HG03457 (cell line): ENCODE results near the gene DCBLD2.
"Not testable (repeated sequence)": the region's sequence is repeated elsewhere in the genome, so short reads cannot be mapped to it uniquely, and the experiment has no call there.

ENCODE experiments used
- ATAC-seq: cut with Tn5 transposase; IDR thresholded peaks from one replicate; pipeline ENCODE4 v1.9.1; 2021; ENCODE audit warnings: moderate number of reproducible peaks; ENCODE audit not compliant: unreplicated experiment

Gene DCBLD2

DNA sequence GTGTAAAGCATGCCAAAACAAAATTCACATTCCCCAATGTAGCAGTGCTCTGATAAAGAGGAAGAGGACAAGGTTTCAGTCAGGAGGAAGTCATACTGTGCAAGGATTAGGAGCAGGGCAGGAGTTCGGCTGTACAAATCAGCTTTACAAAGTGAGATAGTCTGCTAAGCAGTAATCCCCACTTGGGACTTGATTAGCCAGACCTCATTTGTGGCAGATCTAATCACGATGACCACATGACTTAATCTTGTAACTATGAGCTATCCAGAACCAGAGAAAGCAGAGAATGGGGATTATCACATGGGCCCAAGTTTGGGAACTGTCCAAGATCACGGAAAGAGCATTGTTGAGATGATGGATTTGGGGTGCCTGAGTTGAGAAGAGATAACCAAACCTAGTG, 7.8 kb downstream of the DCBLD2 start:
- no peak for ATAC-seq

DNA sequence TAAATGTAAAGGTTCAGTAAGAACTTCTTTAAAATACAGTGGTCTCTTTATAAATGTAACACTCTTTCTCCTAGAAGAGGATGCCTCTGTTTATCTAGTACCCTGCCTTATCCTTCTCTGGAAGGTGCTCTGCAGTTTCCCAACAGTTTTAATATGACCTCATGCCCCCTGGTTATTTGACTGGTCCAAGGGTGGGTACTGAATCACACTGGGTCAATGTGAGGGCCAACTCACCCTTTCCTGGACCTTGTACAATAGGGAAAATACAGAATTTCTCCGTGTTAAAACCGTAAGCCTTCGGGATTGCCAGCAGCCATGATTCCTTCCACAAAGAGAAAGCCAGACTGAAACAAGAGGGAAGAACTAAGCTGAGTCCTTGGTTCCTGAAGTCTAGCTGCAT, 9.2 kb downstream of the DCBLD2 start:
- ATAC-seq, result no peak

DNA sequence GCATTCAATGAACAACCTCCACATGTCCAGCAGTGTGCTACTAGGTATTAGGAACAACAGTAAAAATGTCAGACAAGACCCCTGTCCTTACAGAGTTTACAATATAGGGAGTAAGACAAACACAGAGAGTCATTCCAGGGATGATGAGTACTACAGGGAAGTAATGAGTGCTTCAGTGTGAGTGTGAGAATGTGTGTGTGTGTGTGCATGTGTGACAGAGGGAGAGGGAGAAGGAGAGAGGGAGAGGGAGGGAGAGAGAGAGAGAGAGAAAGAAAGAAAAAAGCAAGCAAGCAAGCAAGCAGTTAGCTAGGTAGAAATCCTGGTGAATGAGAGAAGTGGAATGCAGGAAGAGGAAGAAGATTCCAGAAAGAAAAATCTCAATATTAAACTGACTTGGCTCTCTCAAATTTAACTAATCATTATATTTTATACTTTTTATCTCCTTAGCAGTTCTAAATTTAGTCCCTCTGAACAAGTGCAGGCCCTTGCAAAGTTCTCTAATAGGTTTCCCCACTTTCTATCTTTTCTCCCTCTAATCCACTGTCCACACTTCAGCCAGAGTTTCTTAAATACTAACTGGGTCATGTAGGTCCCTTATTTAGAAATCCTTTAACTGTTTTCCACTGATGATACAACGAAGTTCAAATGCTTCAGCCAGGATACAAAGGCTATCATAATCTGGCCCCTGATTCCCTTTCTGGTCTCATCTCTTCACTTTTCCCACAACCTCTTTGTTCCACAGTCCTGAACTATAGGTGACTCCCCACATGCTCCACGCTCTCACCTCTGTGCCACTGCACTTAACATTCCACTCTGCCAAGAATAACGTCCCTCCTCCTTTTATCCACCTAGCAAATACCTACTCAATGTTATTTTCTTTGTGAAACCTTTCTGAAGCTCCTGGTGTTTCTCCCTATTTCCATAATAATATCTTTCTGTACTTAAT, 10.3 kb downstream of the DCBLD2 start:
- no peak for ATAC-seq

DNA sequence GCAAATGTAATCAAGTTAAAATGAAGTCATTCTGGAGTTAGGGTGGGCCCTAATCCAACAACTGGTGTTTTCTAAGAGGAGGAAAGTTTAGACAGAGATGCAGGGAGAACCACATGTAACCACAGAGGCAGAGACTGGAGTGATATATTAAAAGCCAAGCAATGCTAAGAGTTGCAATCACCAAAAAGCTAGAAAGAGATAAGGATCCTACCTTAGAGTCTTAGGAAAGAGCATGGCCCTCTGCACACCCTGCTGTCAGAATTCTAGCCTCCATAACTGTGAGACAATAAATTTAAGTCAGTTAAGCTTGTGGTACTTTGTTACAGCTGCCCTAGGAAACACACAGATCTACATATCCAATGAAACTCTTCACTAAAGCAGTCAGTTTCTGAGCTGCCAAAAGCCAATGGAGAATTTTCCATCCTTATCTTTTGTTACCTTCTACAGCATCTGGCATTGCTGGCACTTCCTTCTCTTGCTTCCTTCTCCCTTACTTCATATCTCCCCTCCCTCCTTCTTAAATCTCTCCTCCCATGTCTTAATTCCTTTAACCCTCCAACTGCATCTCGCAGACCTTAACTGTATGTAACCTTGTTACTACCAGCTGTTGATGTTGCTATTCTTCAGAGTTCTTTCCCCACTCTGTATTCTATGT, 11.2 kb downstream of the DCBLD2 start:
- ATAC-seq, result no peak

DNA sequence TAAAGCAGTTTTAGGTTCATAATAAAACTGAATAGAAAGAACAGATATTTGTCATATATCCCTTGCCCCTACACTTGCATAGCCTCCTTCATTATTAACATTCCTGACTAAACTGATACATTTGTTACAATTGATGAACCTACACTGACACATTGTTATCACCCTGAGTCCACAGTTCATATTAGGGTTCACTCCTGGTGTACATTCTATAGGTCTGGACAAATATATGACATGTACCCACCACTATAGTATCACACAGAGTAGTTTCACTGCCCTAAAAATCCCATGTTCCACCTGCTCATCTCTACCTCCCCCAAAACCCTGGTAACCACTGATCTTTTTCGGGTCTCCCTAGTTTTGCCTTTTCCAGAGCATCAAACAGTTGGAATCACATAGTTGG, 13.8 kb downstream of the DCBLD2 start:
- no peak for ATAC-seq

DNA sequence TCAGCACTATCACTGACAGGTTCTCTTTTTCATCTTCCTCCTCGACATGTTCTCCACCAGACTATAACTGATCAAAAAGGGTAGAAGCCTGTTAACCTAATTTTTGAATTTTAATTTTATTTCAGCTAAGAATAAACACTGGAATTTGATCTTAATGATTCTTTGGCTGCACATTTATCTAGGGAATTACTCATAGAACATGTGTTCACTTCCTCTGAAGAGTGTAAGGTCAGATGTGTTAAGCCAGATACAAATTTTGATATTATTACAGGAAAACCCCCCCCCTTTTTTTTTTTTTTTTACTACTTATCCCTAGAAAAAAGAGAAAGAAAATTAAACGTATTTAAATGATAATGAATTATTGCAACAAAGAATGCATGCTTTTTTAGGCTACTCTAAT, 15.0 kb downstream of the DCBLD2 start:
- ATAC-seq, result no peak

DNA sequence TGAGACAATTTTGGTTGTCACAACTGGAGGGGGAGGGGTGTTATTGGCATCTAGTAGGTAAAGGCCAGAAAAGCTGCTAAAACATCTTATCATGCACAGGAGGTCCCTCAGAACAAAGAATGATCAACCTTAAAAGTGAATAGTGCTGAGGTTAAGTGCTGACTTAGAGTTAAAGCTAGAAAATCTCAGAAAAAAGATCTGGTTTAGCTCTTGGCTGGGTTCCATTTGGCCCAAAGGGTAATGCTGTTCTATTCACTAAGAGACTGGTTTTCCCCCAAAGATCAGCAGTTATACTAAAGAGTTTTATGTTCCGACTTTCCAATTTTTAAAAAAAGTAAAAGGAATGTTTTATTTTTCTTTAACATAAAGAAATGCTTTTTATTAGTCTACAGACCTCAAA, 15.6 kb downstream of the DCBLD2 start:
- ATAC-seq, result no peak

DNA sequence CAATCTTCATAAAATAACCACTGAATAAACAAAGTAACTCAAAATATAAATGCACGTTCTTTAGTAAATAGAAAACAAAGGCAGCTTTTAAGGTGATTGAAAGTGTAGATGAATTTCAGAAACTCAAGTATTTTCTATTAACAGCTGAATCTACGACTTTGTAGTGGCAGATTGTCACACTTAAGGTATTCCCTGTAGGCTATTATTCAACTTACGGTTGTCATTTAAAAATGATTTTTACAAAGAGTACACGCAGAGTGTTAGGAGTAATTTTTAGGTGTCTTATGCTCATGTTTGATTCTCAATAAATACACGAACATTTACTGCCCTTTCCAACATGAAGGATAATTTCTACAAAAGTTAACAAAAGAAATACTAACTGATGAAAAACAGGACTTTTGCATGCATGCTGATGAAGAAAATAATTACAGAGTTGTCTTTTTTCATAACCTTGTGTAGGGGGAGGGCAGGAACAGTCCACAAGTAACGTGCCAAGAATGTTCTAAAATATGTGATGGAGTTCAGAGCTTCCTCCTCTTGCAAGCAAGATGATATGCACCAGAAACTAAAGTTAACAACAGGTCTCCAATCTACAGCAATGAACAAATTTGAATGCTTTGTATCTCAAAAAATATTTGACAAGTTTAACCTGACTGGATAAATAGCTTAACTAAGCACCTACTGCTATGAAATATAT, 16.7 kb downstream of the DCBLD2 start:
- no peak for ATAC-seq

DNA sequence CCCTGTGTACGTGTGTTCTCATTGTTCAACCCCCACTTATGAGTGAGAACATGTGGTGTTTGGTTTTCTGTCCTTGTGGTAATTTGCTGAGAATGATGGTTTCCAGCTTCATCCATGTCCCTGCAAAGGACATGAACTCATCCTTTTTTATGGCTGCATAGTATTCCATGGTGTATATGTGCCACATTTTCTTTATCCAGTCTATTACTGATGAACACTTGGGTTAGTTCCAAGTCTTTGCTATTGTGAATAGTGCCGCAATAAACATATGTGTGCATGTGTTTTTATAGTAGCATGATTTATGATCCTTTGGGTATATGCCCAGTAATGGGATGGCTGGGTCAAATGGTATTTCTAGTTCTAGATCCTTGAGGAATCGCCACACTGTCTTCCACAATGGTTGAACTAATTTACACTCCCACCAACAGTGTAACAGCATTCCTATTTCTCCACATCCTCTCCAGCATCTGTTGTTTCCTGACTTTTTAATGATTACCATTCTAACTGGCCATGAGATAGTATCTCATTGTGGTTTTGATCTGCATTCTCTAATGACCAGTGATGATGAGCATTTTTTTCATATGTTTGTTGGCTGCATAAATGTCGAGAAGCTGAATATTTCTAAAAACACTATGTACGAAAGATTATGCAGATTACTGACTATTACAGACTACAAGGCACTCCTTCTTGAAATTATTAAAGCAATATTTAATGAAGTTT, 18.7 kb downstream of the DCBLD2 start:
- not testable (repeated sequence) for ATAC-seq

DNA sequence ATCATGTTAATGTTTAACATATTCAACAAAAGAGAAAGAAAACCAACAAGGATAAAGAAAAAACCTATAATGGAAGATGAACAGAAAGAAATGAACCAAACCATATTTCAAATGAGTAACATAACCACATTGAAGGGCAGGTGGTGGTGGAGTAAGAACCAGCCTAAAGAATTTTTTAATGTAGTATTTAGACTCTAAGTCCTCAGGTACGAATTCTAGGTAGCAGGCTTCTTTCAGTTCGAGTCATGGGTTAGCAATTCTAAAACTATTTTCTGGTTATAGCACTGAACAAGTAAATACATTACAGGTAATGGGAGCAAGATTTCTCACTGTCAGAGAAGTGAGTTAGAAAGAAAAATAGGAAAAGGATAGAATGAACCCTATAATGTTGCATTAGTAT, 24.4 kb downstream of the DCBLD2 start:
- ATAC-seq, result no peak

DNA sequence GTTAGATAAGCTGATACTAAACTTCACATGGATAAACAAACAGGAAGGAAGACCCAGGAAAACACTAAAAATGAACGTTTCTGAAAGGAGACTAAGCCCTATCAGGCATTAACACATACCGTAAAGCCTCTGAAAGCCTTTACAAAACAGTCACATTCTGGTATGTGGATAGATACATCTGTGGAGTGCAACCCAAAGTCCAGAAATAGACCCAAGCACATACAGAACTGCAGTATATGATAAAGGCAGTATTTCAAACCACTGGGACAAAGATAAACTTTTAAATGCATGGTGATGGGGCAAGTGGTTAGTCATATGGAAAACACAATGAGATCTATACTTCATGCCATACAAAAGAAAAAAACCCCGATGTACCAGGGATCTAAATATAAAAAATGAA, 26.0 kb downstream of the DCBLD2 start:
- no peak for ATAC-seq

DNA sequence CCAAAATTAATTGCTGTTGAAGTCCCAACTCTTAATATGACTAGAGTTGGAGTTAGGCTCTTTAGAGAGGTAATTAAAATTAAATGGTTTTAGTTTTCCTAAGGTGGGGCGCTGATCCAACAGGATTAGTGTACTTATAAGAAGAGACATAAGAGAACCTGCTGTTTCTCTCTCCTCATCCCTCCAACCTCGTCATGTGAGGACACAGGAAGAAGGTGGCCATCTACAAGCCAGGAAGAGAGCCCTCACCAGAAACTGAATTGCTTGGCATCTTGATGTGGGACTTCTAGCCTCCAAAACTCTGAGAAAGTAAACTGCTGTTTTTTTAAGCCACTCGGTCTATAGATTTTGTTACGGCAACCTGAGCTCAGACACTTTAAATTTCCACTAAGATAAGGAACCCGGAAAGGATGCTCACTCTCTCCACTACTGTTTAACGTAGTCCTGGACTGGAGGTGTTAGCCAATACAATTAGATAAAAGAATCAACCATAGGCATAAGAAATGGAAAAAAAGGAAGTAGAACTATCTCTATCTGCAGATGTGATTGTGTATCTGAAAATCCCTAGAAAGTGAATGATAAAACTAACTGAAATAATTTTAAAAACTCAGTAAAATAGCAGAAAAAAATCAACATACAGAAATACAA, 26.8 kb downstream of the DCBLD2 start:
- no peak for ATAC-seq

DNA sequence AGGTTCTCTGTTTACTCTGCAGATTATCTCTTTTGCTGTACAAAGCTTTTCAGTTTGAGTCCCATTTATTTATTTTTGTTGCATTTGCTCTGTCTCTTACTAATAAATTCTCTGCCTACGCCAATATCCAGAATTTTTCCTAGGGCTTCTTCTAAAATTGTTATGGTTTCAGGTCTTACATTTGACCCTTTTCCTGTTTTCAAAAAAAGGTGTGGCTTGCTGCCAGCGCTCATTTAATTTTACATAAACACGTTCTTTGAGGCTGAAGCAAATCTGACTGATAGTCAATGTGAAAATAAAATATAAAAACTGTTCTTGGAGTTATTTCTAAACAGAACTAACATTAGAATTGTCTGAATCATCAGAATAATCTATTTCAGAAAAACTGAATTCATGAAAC, 32.1 kb downstream of the DCBLD2 start:
- ATAC-seq, result no peak

DNA sequence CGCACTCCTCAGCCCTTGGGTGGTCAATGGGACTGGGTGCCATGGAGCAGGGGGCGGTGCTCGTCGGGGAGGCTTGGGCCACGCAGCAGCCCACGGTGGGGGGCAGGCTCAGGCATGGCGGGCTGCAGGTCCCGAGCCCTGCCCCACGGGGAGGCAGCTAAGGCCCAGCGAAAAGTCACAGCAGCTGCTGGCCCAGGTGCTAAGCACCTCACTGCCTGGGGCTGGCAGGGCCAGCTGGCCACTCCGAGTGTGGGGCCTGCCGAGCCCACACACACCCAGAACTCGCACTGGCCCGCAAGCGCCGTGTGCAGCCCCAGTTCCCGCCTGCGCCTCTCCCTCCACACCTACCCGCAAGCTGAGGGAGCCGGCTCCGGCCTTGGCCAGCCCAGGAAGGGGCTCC, 43.5 kb downstream of the DCBLD2 start:
- ATAC-seq, result not testable (repeated sequence)

DNA sequence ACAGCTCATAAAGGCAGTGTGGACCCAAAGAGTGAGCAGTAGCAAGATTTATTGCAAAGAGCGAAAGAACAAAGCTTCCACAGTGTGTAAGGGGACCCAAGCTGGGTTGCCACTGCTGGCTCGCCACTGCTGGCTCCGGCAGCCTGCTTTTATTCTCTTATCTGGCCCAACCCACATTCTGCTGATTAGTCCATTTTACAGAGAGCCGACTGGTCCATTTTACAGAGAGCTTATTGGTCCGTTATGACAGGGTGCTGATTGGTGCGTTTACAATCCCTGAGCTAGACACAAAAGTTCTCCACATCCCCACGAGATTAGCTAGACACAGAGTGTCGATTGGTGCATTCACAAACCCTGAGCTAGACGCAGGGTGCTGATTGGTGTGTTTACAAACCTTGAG, 44.2 kb downstream of the DCBLD2 start:
- not testable (repeated sequence) for ATAC-seq

DNA sequence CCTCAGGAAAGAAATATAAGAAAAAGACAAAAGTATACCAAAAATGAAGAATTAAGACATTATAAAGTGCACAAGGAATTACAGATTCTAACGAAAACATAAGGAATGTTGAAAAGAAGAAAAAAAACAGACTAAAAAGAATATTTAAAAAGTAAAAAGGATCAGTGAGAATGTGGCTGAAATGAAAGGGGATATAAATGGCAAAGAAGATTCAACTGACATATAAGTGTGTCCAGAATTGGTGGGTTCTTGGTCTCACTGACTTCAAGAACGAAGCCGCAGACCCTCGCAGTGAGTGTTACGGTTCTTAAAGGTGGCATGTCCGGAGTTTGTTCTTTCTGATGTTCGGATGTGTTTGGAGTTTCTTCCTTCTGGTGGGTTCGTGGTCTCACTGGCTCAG, 44.8 kb downstream of the DCBLD2 start:
- no peak for ATAC-seq

DNA sequence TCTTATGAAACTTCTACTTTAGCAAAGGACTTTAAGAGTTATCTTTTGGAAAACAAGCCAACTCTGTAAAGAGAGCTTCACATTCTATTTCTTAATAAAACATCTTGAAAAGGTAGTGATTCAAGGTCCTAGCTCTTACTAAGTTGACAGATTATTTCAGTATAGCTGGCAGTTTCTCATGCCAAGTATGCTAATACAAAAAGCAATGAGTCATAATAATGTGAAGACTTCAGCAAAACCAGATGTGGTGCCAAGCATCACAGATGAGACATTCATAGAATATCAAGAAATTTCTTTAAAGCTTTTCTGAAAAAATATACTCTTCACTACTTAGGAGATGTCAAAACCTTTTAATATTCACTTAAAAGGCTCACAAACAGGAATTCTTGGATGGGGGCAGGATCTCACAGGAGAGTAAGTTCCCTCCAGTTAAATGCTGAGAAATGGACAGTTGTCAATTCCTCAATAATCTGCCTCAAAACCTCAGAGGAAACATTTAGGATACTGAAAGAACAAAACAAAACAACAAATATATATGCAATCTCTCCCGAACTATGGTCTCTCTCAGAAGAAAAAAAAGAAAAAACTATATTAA, 45.6 kb downstream of the DCBLD2 start:
- ATAC-seq, result no peak

DNA sequence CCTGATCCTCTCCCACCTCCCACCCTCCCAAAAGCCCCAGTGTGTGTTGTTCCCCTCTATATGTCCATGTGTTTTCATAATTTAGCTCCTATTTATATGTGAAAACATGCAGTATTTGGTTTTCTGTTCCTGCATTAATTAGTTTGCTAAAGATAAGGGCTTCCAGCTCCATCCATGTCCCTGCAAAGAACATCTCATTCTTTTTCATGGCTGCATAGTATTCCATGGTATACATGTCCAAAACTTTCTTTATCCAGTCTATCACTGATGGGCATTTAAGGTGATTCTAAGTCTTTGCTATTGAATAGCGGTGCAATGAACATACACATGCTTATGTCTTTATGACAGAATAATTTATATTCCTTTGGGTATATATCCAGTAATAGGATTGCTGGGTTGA, 53.4 kb downstream of the DCBLD2 start:
- no peak for ATAC-seq

DNA sequence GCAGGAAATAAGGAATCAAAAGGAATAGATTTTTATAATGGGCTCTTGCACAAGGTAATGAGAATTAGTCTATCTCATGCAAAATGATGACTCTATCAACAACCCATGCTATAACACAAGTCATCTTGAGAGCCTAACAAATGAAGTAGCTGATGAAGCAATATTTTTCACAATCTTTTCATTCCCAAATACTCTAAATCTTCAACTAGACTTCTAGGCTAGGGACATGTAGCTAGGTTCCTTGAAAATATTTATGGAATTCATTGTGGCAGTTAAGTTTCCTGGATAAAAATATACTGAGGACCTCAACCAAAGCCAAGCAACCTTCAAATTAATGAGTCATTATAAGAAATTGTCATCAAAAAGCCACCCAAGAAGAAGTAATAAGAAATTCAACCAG, 55.4 kb downstream of the DCBLD2 start:
- no peak for ATAC-seq

DNA sequence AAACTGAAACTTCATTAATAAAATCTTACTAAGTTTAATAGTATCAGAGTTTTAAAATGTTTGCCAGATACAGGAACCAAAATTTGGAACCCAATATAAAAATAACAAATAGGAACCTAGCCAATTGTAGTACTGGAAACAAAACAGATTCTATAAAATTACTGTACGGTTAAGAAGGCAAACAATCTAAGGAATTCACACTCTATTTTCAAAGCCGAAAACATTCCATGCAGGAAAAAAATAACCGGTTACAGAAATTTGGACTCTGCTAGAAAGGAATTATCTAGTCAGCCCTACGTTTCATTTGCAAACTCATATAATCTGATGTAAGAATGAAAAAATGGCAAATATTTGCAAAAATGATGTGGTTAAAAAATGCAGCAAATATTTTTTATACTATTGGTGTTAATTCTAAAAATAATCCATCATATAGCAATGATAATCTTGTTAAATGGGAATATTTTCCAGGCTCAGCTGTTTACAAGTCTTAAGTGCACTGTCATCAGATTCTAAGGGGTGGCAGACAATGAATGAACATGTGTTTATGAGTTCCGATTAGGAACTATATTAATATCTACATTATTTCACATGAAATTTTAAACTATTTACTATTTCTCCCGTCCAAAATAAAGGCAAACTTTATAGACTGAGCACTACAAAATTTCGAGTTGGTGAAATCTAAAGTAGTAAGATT, 58.1 kb downstream of the DCBLD2 start:
- no peak for ATAC-seq
